ENCODE measurements around the gene KIF13A.

GRCh38 chr6:17928514-17929430 lies 58.7 kb downstream of the KIF13A start:
- TF ChIP-seq CTCF (conservative IDR thresholded peaks at IDR 0.05): no peak
- TF ChIP-seq EZH2 (IDR thresholded peaks at IDR 0.05; ENCODE audit: low read depth): no peak
